Common myeloid progenitor, CD34-positive (primary cell): ENCODE data around the gene NFATC2IP.

ENCODE experiments used
- CTCF ChIA-PET: fragments of 350-600 bp; sonication (Branson Sonifier 250); formaldehyde crosslinking; loops from one replicate; lab custom pipeline; 2021; ENCODE audit warnings: antibody characterized with exemption; lab: Charles Lee
- POLR2A ChIA-PET: fragments of 350-600 bp; sonication (Branson Sonifier 250); formaldehyde crosslinking; loops from one replicate; lab custom pipeline; 2021; ENCODE audit warnings: antibody characterized with exemption; lab: Charles Lee
- DNase-seq, 3 donors: peaks; one replicate each; pipeline versions ENCODE4 v3.0.0 to v3.0.0-alpha.2; 2013
- H3K27ac ChIP-seq, 2 experiments: 1 replicate in 1 of 2; 2 replicates in 1 of 2; pipeline ENCODE4 v1.7.0; 2013; ENCODE audit warnings: inconsistent platforms in 2 of 2, low read length in 2 of 2, mild to moderate bottlenecking in 2 of 2, low read depth in 1 of 2, moderate library complexity in 1 of 2; ENCODE audit not compliant: severe bottlenecking in 2 of 2, insufficient read depth in 1 of 2, poor library complexity in 1 of 2
- H3K27me3 ChIP-seq, 5 experiments: replicated peaks in 2 of 5; 1 replicate in 3 of 5; 2 replicates in 2 of 5; pipeline versions ENCODE4 v1.6.1 to v1.7.0; 2013; ENCODE audit warnings: low read length in 4 of 5, mild to moderate bottlenecking in 2 of 5, moderate library complexity in 2 of 5, inconsistent platforms in 1 of 5; ENCODE audit not compliant: insufficient read depth in 5 of 5, control insufficient read depth in 4 of 5
- H3K36me3 ChIP-seq, 4 experiments: 1 replicate in 2 of 4; 2 replicates in 2 of 4; pipeline versions ENCODE4 v1.6.1 to v1.7.0; 2013; ENCODE audit warnings: low read length in 3 of 4, control low read depth in 1 of 4, mild to moderate bottlenecking in 1 of 4; ENCODE audit not compliant: control insufficient read depth in 4 of 4, insufficient read depth in 4 of 4
- H3K4me1 ChIP-seq, 4 experiments: 1 replicate in 3 of 4; 2 replicates in 1 of 4; pipeline versions ENCODE4 v1.6.1 to v1.7.1; 2013; ENCODE audit warnings: low read length in 3 of 4, mild to moderate bottlenecking in 3 of 4, control low read depth in 1 of 4, inconsistent platforms in 1 of 4, moderate library complexity in 1 of 4; ENCODE audit not compliant: control insufficient read depth in 4 of 4, insufficient read depth in 4 of 4; ENCODE audit errors: control extremely low read depth in 1 of 4
- H3K4me3 ChIP-seq, 7 experiments: 1 replicate in 4 of 7; 2 replicates in 3 of 7; pipeline versions ENCODE4 v1.5.1 to v1.7.0; 2013; ENCODE audit warnings: mild to moderate bottlenecking in 7 of 7, low read length in 6 of 7, moderate library complexity in 6 of 7, inconsistent platforms in 2 of 7, low read depth in 2 of 7, control low read depth in 1 of 7; ENCODE audit not compliant: insufficient read depth in 4 of 7, control insufficient read depth in 1 of 7; ENCODE audit errors: extremely low read depth in 1 of 7
- H3K9me3 ChIP-seq, 5 experiments: 1 replicate in 4 of 5; 2 replicates in 1 of 5; pipeline versions ENCODE4 v1.6.1 to v1.7.1; 2013; ENCODE audit warnings: low read length in 4 of 5, mild to moderate bottlenecking in 2 of 5, inconsistent platforms in 1 of 5, low read depth in 1 of 5, moderate library complexity in 1 of 5; ENCODE audit not compliant: control insufficient read depth in 4 of 5, insufficient read depth in 2 of 5; ENCODE audit errors: control extremely low read depth in 1 of 5
- WGBS: methylation state at CpG from one replicate; pipeline ENCODE4 v1.1.5; 2013; ENCODE audit not compliant: insufficient coverage; 5-methylcytosine and 5-hydroxymethylcytosine counted together

The NFATC2IP gene

GRCh38 chr16:28905229-28905754 lies 45.4 kb upstream of the NFATC2IP start:
- ChIA-PET CTCF (no interaction called here), POLR2A (no interaction called here)
- H3K27me3 ChIP-seq = no peaks in the 10 kb centered on the region
- no peak overlapping the region for H3K4me3 ChIP-seq
- H3K9me3 ChIP-seq = no peaks in the 10 kb centered on the region
- H3K27ac ChIP-seq = no peak overlapping the region
- WGBS = 100% methylated on average over 5 of the region's 9 CpGs
- DNase-seq = no peak
- peaks cover 4 to 36% (median 21%) of the 10 kb centered on the region in 4 experiments for H3K36me3 ChIP-seq
- H3K4me1 ChIP-seq = peaks cover 0 to 17% (median 16%) of the 10 kb centered on the region in 4 experiments

- CTCF ChIA-PET = interaction anchor here (0.8 kb wide), 1 partner anchor 16 kb away, joined by 3 read pairs; no protein-coding TSS in a partner anchor
- Histone ChIP-seq H3K9me3 (no peaks in the 10 kb centered on the region), H3K27me3 (no peaks in the 10 kb centered on the region), H3K36me3 (peaks cover 4 to 42% (median 25%) of the 10 kb centered on the region in 4 experiments), H3K4me1 (peaks cover 0 to 17% (median 16%) of the 10 kb centered on the region in 4 experiments), H3K27ac (no peak overlapping the region), H3K4me3 (no peak overlapping the region)
- POLR2A ChIA-PET = no interaction called here
- DNase-seq = no peak
- WGBS = 95% methylated on average over 23 of the region's 24 CpGs
These were observed 44.9 kb upstream of the NFATC2IP start for GRCh38 chr16:28905800-28906372.

- peaks cover 6 to 59% (median 36%) of the 10 kb centered on the region in 4 experiments for H3K36me3 ChIP-seq
- no peaks in the 10 kb centered on the region for H3K9me3 ChIP-seq
- no peaks in the 10 kb centered on the region for H3K4me1 ChIP-seq
- H3K27ac ChIP-seq = no peak overlapping the region
- ChIA-PET CTCF (interaction anchor here (2.7 kb wide), 1 partner anchor 34 kb away, joined by 13 read pairs; no protein-coding TSS in a partner anchor), POLR2A (no interaction called here)
- no peak overlapping the region for H3K4me3 ChIP-seq
- WGBS = 87% methylated on average over 16 of the region's 19 CpGs
- DNase-seq = no peak
- H3K27me3 ChIP-seq = no peaks in the 10 kb centered on the region
These were observed 40.4 kb upstream of the NFATC2IP start for GRCh38 chr16:28910086-28911031.

GRCh38 chr16:28912558-28912957 lies 38.2 kb upstream of the NFATC2IP start:
- H3K36me3 ChIP-seq = peaks cover 7 to 65% (median 35%) of the 10 kb centered on the region in 4 experiments
- CTCF ChIA-PET = interaction anchor here (0.8 to 2.7 kb wide), 2 partner anchors 9 to 32 kb away, joined by 3 to 13 read pairs; no protein-coding TSS in a partner anchor
- 99% methylated on average over 11 of the region's 12 CpGs for WGBS
- no peaks in the 10 kb centered on the region for H3K27me3 ChIP-seq
- no peaks in the 10 kb centered on the region for H3K9me3 ChIP-seq
- no peak for DNase-seq
- no peaks in the 10 kb centered on the region for H3K4me1 ChIP-seq
- POLR2A ChIA-PET = no interaction called here
- H3K27ac ChIP-seq = no peak overlapping the region
- H3K4me3 ChIP-seq = no peak overlapping the region

- Histone ChIP-seq H3K36me3 (peaks cover 5 to 66% (median 32%) of the 10 kb centered on the region in 4 experiments), H3K4me3 (no peak overlapping the region), H3K27me3 (no peaks in the 10 kb centered on the region), H3K9me3 (no peaks in the 10 kb centered on the region), H3K27ac (no peak overlapping the region), H3K4me1 (no peaks in the 10 kb centered on the region)
- ChIA-PET POLR2A (interaction anchor here (0.6 to 0.9 kb wide), 2 partner anchors 11 to 29 kb away, joined by 3 to 4 read pairs; partner anchors contain the start of gene RABEP2), CTCF (interaction anchor here (1.1 to 3.7 kb wide), 2 partner anchors 19 to 31 kb away, joined by 4 to 24 read pairs; no protein-coding TSS in a partner anchor)
- DNase-seq = no peak
- WGBS = 95% methylated on average over 17 of the region's 29 CpGs
These were observed 36.6 kb upstream of the NFATC2IP start for GRCh38 chr16:28913946-28914724.

GRCh38 chr16:28915181-28915580 lies 35.6 kb upstream of the NFATC2IP start:
- Histone ChIP-seq H3K4me1 (no peaks in the 10 kb centered on the region), H3K27ac (no peak overlapping the region), H3K27me3 (no peaks in the 10 kb centered on the region), H3K36me3 (peaks cover 5 to 69% (median 35%) of the 10 kb centered on the region in 4 experiments), H3K9me3 (no peaks in the 10 kb centered on the region), H3K4me3 (no peak overlapping the region)
- CTCF ChIA-PET = interaction anchor here (1.1 to 3.7 kb wide), 2 partner anchors 18 to 30 kb away, joined by 4 to 24 read pairs; no protein-coding TSS in a partner anchor
- DNase-seq = no peak
- POLR2A ChIA-PET = no interaction called here
